Measurements from ENCODE around the gene RAB3A. TPM values are rescaled to one million over a fixed set of nuclear protein-coding genes. Genes with fewer than 3 reads are reported as not detected.

RAB3A gene
- total and polyA plus RNA-seq, 2 donors from 2014 or later: 5.2 to 10.5 TPM

DNA sequence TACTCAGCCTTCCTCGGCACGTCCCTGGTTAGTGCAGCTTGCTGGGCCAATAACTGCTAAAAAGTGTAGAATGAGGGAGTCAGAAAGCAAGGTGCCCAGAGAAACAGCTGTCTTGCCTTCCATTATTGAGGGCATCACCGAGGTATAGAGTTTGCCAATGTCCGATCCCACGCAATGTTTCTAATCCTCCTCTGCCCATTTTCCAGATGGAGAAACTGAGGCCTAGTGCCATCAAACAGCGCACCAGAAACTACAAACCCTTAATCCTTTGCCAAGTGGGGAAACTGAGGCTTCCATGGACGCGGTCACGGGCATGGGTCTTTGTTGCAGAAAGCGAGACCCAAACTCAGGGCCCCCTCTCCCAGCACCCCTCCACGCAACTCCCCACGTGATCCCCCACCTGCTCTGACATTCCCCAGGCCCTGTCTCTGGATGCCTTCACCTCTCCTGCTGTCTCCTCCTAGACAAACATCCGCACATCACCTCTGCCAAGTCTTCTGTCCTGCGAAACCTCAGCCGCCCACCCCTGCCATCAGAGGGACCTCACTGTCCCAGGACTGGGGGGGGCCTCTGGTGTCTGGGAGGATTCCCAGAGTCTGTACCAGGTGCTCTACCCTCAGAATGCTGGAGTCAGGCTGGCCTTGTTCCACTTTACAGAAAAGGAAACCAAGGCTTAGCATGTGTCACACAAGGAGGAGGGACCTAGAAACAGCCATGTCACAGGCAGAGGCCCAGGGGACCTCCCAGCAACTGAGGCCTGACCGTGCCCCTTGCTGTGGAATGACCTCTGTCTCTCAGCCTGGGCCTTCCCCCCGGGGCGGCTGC is 23.3 kb upstream of the RAB3A start:
- no peaks in the 10 kb centered on the region for H3K9me3 ChIP-seq (ENCODE audit: control insufficient read depth in 2 of 3, insufficient read depth in 1 of 3, low read length in 3 of 3)
- peaks cover 7% of the 10 kb centered on the region for H3K27me3 ChIP-seq (ENCODE audit: control insufficient read depth, insufficient read depth, low read length)
- intact Hi-C loops (cut with DNase I): no loop called here
- H3K4me3 ChIP-seq (ENCODE audit: low read length in 3 of 3): no peak overlapping the region
- no peaks in the 10 kb centered on the region for H3K36me3 ChIP-seq (ENCODE audit: control insufficient read depth in 2 of 3, insufficient read depth in 3 of 3, low read length in 3 of 3)
- DNase-seq (no peak), FAIRE-seq (no peak)
- no peak overlapping the region for H3K9ac ChIP-seq (ENCODE audit: low read length in 3 of 3)
- peaks cover 0 to 18% (median 0%) of the 10 kb centered on the region in 3 donors for H3K4me1 ChIP-seq (ENCODE audit: control insufficient read depth in 2 of 3, insufficient read depth in 2 of 3, low read depth in 1 of 3, low read length in 3 of 3)
- TF ChIP-seq, protein P1, sequence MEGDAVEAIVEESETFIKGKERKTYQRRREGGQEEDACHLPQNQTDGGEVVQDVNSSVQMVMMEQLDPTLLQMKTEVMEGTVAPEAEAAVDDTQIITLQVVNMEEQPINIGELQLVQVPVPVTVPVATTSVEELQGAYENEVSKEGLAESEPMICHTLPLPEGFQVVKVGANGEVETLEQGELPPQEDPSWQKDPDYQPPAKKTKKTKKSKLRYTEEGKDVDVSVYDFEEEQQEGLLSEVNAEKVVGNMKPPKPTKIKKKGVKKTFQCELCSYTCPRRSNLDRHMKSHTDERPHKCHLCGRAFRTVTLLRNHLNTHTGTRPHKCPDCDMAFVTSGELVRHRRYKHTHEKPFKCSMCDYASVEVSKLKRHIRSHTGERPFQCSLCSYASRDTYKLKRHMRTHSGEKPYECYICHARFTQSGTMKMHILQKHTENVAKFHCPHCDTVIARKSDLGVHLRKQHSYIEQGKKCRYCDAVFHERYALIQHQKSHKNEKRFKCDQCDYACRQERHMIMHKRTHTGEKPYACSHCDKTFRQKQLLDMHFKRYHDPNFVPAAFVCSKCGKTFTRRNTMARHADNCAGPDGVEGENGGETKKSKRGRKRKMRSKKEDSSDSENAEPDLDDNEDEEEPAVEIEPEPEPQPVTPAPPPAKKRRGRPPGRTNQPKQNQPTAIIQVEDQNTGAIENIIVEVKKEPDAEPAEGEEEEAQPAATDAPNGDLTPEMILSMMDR (IDR thresholded peaks at IDR 0.05; ENCODE audit: borderline replicate concordance, extremely low read depth, insufficient read depth): no peak
- H3K27ac ChIP-seq (ENCODE audit: low read depth in 2 of 2, low read length in 2 of 2): no peak overlapping the region

DNA sequence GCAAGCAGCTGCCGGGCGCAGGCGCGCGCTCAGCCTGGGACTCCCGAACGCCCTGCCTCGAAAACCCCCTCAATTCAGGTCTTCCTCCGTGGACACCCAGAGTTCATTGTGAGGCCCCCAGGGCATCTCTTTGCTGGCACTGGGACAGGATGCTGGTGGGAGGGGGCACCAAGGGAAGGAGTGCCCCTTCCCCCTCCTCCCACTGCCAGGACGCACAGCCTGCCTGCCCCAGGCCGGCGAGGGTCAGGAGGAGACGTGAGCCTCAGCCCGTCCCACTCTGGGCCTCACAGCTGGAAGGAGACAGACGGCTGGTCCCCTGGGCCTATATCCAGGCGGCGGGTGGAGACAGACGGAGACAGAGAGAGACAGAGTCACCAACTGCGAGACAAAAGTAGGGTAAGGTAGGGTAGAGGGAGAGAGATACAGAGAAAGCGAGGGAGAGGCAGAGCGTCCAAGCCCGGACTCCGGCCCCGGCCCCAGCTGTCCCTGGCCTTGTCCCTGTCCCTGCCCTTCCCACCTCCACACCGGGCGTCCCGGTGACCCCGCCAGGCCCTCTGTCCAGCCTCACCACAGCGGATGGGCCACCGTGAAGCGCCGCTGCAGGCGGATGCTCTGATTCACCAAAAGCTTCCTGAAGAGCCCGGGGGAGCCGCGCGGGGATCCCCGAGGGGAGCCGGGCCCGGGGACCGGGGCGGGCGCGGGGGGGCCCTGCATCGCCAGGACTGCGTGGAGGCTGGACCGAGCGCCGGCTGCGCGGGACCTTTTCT is 22.0 kb upstream of the RAB3A start, which contains the start of gene PDE4C:
TSS of gene PDE4C (minus strand) at position 737 of the 767 bp plus-strand sequence. CDS start at position 714, 23 bp downstream.
- TF ChIP-seq, protein P1 (IDR thresholded peaks at IDR 0.05; ENCODE audit: borderline replicate concordance, extremely low read depth, insufficient read depth): no peak
- DNase-seq (peak in 4 of 5 donors; percentile 29 to 86 (median 62)), FAIRE-seq (no peak)
- Histone ChIP-seq H3K9me3 (ENCODE audit: control insufficient read depth in 2 of 3, insufficient read depth in 1 of 3, low read length in 3 of 3) (no peaks in the 10 kb centered on the region), H3K4me3 (ENCODE audit: low read length in 3 of 3) (no peak within 1 kb of the TSS), H3K27ac (ENCODE audit: low read depth in 2 of 2, low read length in 2 of 2) (peak within 1 kb of the TSS; percentile 71 to 73), H3K27me3 (ENCODE audit: control insufficient read depth, insufficient read depth, low read length) (peaks cover 7% of the 10 kb centered on the region), H3K4me1 (ENCODE audit: control insufficient read depth in 2 of 3, insufficient read depth in 2 of 3, low read depth in 1 of 3, low read length in 3 of 3) (peaks cover 0 to 19% (median 0%) of the 10 kb centered on the region in 3 donors), H3K36me3 (ENCODE audit: control insufficient read depth in 2 of 3, insufficient read depth in 3 of 3, low read length in 3 of 3) (no peaks in the 10 kb centered on the region), H3K9ac (ENCODE audit: low read length in 3 of 3) (peak within 1 kb of the TSS in 2 of 3 donors; percentile 19 to 34)
- intact Hi-C loops (cut with DNase I): no loop called here

DNA sequence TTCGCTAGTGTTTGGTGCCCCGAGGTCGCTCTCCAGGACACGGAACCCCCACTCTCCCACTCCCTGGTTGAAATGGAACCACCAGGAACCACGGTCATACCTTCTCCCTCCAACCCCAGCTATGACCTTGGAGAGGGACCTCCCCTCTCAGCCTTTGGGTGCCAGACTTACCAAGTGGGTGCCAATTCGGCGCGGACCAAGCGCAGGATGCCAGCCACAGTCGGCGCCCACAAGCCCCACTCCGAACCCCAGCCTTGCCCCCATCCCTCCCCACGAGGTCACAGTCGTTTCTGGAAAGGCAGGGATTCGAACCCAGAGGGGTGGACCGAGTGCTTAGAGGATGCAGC is 21.5 kb upstream of the RAB3A start:
- Histone ChIP-seq H3K9me3 (ENCODE audit: control insufficient read depth in 2 of 3, insufficient read depth in 1 of 3, low read length in 3 of 3) (no peaks in the 10 kb centered on the region), H3K27me3 (ENCODE audit: control insufficient read depth, insufficient read depth, low read length) (peaks cover 7% of the 10 kb centered on the region), H3K4me3 (ENCODE audit: low read length in 3 of 3) (no peak overlapping the region), H3K4me1 (ENCODE audit: control insufficient read depth in 2 of 3, insufficient read depth in 2 of 3, low read depth in 1 of 3, low read length in 3 of 3) (peaks cover 0 to 19% (median 0%) of the 10 kb centered on the region in 3 donors), H3K9ac (ENCODE audit: low read length in 3 of 3) (peak overlapping the region in 2 of 3 donors; percentile 19 to 34), H3K36me3 (ENCODE audit: control insufficient read depth in 2 of 3, insufficient read depth in 3 of 3, low read length in 3 of 3) (no peaks in the 10 kb centered on the region), H3K27ac (ENCODE audit: low read depth in 2 of 2, low read length in 2 of 2) (peak overlapping the region; percentile 71 to 73)
- intact Hi-C loops (cut with DNase I): no loop called here
- peak in 1 of 5 donors; percentile 68 for DNase-seq
- FAIRE-seq: no peak
- TF ChIP-seq, protein P1 (IDR thresholded peaks at IDR 0.05; ENCODE audit: borderline replicate concordance, extremely low read depth, insufficient read depth): no peak
